HG03280 (cell line): ENCODE results near the gene CORO2A.
"Not testable (repeated sequence)": the region's sequence is repeated elsewhere in the genome, so short reads cannot be mapped to it uniquely, and the experiment has no call there.

Experiments used
- ATAC-seq: cut with Tn5 transposase; IDR thresholded peaks from one replicate; pipeline ENCODE4 v1.9.1; 2021; ENCODE audit warnings: mild to moderate bottlenecking, moderate library complexity; ENCODE audit not compliant: unreplicated experiment

The CORO2A gene

GRCh38 chr9:98191671-98192502 lies 550 bp downstream of the CORO2A start:
- peak; percentile 19 for ATAC-seq

GRCh38 chr9:98191181-98191608 lies 1.2 kb downstream of the CORO2A start:
- ATAC-seq: no peak

DNA sequence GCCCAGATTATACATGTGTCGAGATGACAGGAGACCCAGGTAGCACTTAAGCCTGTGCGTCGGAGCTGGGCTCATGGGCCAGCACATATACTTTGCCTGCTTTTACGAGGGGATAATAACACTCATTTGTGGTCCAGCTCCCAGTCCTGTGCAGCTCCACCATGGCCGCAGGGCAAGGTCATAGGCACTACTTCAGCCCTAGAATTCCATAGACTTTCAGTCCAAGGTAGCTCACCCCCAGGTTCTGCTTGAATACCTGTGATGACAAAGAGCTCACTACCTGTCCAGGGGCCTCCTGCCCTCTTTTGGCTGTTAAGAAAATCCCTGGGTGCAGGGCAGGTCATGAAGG lies 1.7 kb downstream of the CORO2A start:
- ATAC-seq: no peak

DNA sequence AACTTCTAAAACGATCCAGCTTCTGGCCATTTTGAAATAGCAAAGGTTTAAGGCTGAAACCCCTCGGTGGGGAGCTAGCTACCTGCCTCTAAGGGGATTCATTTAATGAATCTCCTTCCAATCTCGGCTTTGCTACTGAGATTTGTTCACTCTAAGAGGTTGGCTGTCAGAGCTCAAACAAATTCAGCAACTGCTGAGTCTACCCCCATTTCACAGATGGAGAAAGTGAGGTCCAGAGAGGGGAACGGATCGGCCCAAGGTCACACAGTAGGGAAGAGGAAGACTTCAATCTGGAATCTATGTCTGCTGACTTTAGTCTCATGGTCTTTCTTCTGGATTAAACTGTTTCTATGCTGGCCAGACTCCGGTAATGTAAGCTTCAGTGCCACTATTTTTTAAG lies 3.0 kb downstream of the CORO2A start:
- ATAC-seq: no peak

GRCh38 chr9:98187926-98188325 lies 4.5 kb downstream of the CORO2A start:
- no peak for ATAC-seq

GRCh38 chr9:98186236-98186635 lies 6.2 kb downstream of the CORO2A start:
- no peak for ATAC-seq

DNA sequence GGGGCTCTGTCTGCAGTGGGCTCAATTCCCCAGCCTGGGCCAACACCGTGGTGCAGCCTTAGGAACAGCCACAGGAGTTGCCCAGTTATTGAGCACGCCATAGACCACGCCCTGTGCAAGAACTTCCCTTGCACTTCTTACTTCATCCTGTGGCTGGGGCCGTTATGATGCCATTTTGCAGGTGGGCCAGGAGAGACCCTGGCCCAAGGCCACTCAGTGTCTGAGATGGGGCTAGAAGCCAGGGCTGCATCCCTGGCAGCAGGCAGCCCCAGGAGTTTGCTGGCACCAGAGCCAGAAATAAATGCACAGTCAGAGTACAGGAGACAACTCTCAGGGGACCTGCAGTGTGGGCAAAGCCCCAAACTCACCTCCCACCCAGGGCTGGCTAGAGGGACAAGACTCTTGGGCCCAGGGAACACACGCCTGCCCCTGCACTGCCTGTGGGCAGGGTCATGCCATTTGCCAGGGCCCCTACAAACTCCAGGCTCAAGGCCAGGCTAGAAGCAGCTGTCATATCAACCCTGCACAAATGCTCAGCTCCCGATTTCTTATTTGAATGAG lies 6.7 kb downstream of the CORO2A start:
- no peak for ATAC-seq

- ATAC-seq: no peak
Measured at GRCh38 chr9:98185021-98185567, 7.3 kb downstream of the CORO2A start.

DNA sequence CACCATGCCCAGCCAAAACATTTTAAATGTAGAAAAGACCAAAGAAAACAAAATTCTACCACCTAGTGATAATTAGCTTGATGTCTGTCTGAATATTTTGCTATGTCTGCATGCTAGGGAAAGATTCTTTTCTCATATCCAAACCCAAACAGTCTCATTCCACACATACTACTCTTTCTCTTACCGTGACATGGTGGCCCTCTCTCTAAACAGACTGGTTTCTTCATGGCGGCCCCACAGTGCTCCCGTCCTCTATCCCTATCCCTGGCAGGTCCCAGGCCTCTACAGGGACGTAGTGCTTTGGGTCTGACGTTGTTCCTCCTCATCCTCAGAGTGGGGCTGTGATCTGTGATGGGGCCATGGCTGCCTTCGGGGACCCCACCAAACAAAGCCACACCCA lies 8.1 kb downstream of the CORO2A start:
- ATAC-seq: no peak

DNA sequence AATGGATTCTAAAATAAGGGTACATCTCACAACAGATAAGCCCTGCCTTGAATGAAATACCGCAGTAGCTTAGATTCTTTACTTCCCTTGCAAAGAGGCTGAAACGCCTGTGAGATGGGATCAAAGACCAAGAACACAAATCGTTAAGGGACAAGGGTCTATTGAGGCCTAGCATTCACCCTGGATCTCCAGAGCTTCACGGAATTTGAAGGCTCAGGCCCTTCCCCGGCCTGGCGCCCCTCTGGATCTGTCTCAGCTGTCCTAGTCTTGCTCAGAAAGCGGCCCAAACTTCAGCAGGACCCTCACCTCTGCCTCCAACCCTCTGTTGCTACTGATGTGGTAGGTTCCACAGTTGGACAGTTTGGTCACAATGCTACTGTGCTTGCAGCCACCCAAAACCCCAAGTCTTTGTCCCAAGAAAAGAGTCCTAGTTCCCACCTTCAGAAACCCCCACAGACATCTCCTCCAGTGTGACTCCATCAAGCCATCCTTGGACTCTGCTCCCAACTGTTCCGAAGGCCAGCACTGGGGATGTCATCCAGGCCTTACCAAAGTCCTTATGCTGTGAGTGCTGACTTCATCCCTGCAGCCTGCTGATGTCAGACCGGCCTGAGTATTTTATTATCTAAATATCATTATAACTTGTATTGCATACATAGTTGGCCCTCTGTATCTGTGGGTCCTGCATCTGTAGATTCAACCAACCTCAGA lies 9.4 kb downstream of the CORO2A start:
- no peak for ATAC-seq

GRCh38 chr9:98182069-98182820 lies 10.2 kb downstream of the CORO2A start:
- ATAC-seq: no peak

- no peak for ATAC-seq
Measured at GRCh38 chr9:98181746-98182068, 10.7 kb downstream of the CORO2A start.

DNA sequence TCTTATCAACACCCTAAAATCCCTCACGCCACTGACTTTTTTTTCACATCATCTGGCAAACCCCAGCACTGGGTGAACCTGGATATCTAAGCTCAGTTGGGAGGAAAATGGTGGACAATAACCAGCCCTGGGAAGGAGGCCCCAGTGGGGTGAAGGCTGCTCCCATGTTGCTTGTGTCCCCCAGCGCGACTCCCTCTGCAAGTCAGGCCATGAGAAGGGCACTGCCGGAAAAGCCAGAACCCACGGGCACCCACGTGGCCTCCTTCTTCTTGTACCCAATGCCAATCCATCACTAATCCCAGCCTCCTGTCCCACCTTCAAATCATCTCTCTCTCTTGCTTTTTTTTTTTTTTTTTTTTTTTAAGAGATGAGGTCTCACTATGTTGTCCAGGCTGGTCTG lies 11.4 kb downstream of the CORO2A start:
- no peak for ATAC-seq

GRCh38 chr9:98178874-98179850 lies 13.3 kb downstream of the CORO2A start:
- ATAC-seq: no peak

GRCh38 chr9:98176391-98177259 lies 15.8 kb downstream of the CORO2A start:
- ATAC-seq: no peak

DNA sequence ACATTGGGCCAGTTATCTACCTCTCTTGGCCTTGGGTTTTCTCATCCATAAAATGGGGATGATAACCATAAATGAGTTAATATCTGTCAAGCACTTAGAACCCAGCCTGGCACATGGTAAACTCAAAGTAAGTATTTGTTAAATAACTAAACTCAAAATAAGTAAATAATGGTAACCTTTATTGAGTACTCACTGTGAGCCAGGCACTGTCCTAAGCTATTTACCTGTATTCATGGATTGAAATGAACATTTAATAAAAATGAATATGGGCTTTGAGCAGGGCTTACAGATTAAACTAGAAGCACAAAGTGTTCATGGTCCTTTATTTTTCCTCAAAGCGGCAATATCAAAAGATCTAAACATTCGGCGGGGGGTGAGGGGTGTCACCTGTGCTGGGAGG lies 16.7 kb downstream of the CORO2A start:
- no peak for ATAC-seq

- no peak for ATAC-seq
Measured at GRCh38 chr9:98175028-98175569, 17.3 kb downstream of the CORO2A start.

- ATAC-seq: not testable (repeated sequence)
Measured at GRCh38 chr9:98174502-98174918, 17.9 kb downstream of the CORO2A start.

DNA sequence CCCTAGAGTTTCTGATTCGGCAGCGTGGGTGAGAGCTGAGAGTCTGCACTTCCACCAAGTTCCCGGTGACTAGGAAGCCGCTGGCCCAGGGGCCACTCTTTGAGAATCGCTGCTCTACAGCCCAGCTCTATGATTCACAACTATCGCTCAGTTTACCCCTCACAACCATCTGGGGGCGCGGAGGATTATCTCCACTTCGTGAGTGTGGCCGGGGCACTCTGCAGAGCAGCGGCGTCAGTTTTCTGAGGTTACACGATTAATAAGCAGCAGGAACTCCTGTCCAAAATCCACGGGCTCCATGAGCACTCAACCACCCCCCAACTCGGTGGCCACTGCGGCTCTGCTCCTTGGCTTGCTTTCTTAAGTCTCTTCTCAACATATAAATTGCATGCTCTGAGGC lies 19.3 kb downstream of the CORO2A start:
- no peak for ATAC-seq
